D721Med (cell line): ENCODE data around the gene BRSK1.

ENCODE experiments used
- DNase-seq: peaks from one replicate; pipeline ENCODE4 v3.0.0; 2011; ENCODE audit warnings: low spot score; ENCODE audit not compliant: insufficient read length
- FAIRE-seq: peaks from 2 replicates; lab custom pipeline; 2011; peaks lifted over from hg19 to GRCh38; lab: Jason Lieb, UNC
- CTCF ChIP-seq: IDR thresholded peaks from 2 replicates; pipeline ENCODE4 v1.5.1; 2012; ENCODE audit warnings: mild to moderate bottlenecking, control low read depth; ENCODE audit not compliant: insufficient read depth; ENCODE audit errors: missing control alignments

The BRSK1 gene

GRCh38 chr19:55305983-55306562 is 22.3 kb downstream of the BRSK1 start:
- FAIRE-seq (no peak), DNase-seq (no peak)
- TF ChIP-seq CTCF = no peak

DNA sequence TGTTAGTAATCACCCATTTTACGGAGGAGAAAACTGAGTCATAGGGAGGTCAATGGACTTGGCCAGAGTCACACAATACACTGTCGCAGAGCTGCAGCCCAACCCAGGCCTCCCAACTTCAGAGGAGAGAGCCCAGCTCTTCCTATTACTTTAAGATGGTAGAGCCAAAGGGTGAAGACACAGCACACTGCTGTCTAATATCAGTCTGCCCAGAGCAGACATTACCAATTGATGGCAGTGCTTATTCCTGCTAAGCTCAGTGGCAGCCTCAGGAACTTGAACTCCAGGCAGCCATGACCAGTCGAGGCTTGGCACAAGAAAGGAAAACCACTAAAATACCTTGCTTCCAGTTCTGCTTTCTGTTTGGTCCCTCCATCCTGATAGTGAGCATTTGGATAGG is 22.9 kb downstream of the BRSK1 start:
- no peak for TF ChIP-seq CTCF
- no peak for DNase-seq
- no peak for FAIRE-seq

DNA sequence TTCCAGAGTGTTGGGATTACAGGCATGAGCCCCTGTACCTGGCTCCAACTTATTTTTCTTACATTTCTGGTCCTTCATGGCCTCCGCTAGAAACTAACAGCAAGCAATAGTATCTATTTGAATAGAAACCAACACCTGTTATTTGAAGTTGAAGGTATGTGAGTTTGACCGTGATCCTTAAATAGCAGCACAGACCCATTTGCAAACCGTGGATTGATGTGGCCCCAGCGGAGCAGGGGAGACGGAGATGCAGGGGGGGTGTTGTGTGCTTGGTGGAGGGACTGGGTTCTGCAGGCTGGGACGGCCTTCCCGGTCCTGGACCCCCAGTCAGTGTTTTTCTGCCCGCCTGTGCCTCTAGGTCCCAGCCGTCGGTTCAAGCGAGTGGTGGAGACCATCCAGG is 24.5 kb downstream of the BRSK1 start:
- FAIRE-seq = no peak
- no peak for DNase-seq
- no peak for TF ChIP-seq CTCF

GRCh38 chr19:55309448-55309847 is 25.7 kb downstream of the BRSK1 start:
- no peak for TF ChIP-seq CTCF
- DNase-seq (no peak), FAIRE-seq (no peak)

GRCh38 chr19:55310498-55310897 is 26.7 kb downstream of the BRSK1 start:
- no peak for DNase-seq
- FAIRE-seq = no peak

GRCh38 chr19:55311397-55311796 is 27.6 kb downstream of the BRSK1 start:
- TF ChIP-seq CTCF = no peak
- DNase-seq (no peak), FAIRE-seq (no peak)

More at GRCh38 chr19:55310498-55310897, 26.7 kb downstream of the BRSK1 start:
- no peak for TF ChIP-seq CTCF

DNA sequence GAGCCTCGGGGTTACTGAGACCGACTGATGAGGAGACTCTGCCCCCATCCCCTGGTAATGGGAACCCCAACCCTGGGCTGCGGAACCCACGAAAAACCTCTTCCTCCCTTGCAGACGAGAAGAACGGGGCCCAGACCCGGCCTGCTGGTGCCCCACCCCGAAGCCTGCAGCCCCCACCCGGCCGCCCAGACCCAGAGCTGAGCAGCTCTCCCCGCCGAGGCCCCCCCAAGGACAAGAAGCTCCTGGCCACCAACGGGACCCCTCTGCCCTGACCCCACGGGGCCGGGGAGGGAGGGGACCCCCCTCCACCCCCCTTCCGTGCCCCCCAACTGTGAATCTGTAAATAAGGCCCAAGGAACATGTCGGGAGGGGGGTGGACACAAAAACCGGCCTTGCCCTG is 28.0 kb downstream of the BRSK1 start:
- DNase-seq (no peak), FAIRE-seq (no peak)
- TF ChIP-seq CTCF = no peak
